A549 (cell line): Measurements from ENCODE around the gene TTC7B.

Source experiments
- CTCF ChIP-seq: fragments of >200 bp; sonication (Bioruptor Twin); formaldehyde crosslinking; IDR thresholded peaks from 3 replicates; pipeline ENCODE4 v1.5.1; 2016
- EP300 ChIP-seq, 2 experiments: fragments of >200 bp; sonication (Bioruptor Twin); formaldehyde crosslinking; IDR thresholded peaks; 2 replicates in 1 of 2; 3 replicates in 1 of 2; pipeline ENCODE4 v1.6.1; 2016 to 2017
- HMGXB4 ChIP-seq: fragments of 250-450 bp; sonication (Bioruptor Pico); IDR thresholded peaks from 2 replicates; pipeline ENCODE4 v1.5.0; 2021; ENCODE audit warnings: mild to moderate bottlenecking, moderate library complexity, borderline replicate concordance
- POLR2A ChIP-seq: IDR thresholded peaks from 2 replicates; pipeline ENCODE4 v1.6.1; 2012; ENCODE audit warnings: mild to moderate bottlenecking, low read length
- POLR2AphosphoS2 ChIP-seq: conservative IDR thresholded peaks from 2 replicates; pipeline ENCODE4 v1.6.1; 2012; ENCODE audit warnings: low read length, improper control_type of control experiment, inconsistent platforms
- SMC3 ChIP-seq: fragments of >200 bp; sonication (Bioruptor Twin); formaldehyde crosslinking; IDR thresholded peaks from 3 replicates; pipeline ENCODE4 v1.6.1; 2018; ENCODE audit warnings: inconsistent platforms
- TF ChIP-seq, protein P1 (sequence below): IDR thresholded peaks from 2 replicates; pipeline ENCODE4 v1.6.1; 2012

GRCh38 chr14:90566481-90566880 lies 249.7 kb downstream of the TTC7B start:
- TF ChIP-seq CTCF (no peak), POLR2A (no peak), HMGXB4 (no peak), EP300 (IDR thresholded peaks at IDR 0.05) (no peak), SMC3 (no peak), POLR2AphosphoS2 (no peak)
- TF ChIP-seq, protein P1, sequence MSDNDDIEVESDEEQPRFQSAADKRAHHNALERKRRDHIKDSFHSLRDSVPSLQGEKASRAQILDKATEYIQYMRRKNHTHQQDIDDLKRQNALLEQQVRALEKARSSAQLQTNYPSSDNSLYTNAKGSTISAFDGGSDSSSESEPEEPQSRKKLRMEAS, result no peak
